CD8-positive, alpha-beta memory T cell (primary cell): ENCODE data around the gene RELCH. TPM values are rescaled to one million over a fixed set of nuclear protein-coding genes. Genes with fewer than 3 reads are reported as not detected.
A peak's percentile ranks its signal among the peaks of the same experiment; 100 is the strongest.

Experiments
- CTCF ChIA-PET: fragments of 350-600 bp; sonication (Branson Sonifier 250); formaldehyde crosslinking; loops from one replicate; lab custom pipeline; 2021; ENCODE audit warnings: antibody characterized with exemption; lab: Charles Lee
- POLR2A ChIA-PET: fragments of 350-600 bp; sonication (Branson Sonifier 250); formaldehyde crosslinking; loops from one replicate; lab custom pipeline; 2021; ENCODE audit warnings: antibody characterized with exemption; lab: Charles Lee
- DNase-seq, 5 donors: peaks; one replicate each; pipeline versions ENCODE4 v3.0.0 to v3.0.0-alpha.2; 2020 to 2022; ENCODE audit warnings: mixed read lengths in 1 of 5
- H3K27ac ChIP-seq: one replicate; pipeline ENCODE4 v1.7.0; 2013; ENCODE audit warnings: low read depth, mild to moderate bottlenecking, low read length, moderate library complexity
- H3K27me3 ChIP-seq: 2 replicates; pipeline ENCODE4 v1.7.0; 2013; ENCODE audit warnings: low read length, mild to moderate bottlenecking; ENCODE audit not compliant: insufficient read depth, poor library complexity, severe bottlenecking
- H3K36me3 ChIP-seq: 2 replicates; pipeline ENCODE4 v1.7.0; 2013; ENCODE audit warnings: mild to moderate bottlenecking, low read length, moderate library complexity; ENCODE audit not compliant: insufficient read depth
- H3K4me1 ChIP-seq: 2 replicates; pipeline ENCODE4 v1.7.0; 2013; ENCODE audit warnings: mild to moderate bottlenecking, low read length, moderate library complexity; ENCODE audit not compliant: insufficient read depth
- H3K4me3 ChIP-seq: 2 replicates; pipeline ENCODE4 v1.7.0; 2013; ENCODE audit warnings: mild to moderate bottlenecking, low read length
- H3K9me3 ChIP-seq: 2 replicates; pipeline ENCODE4 v1.7.0; 2013; ENCODE audit warnings: mild to moderate bottlenecking, low read length
- H3K27ac Mint-ChIP-seq, 8 donors: one replicate each; pipeline ENCODE4 v1.8.0; 2020 to 2021; ENCODE audit warnings: mixed read lengths in 8 of 8, mild to moderate bottlenecking in 6 of 8, inconsistent platforms in 3 of 8, moderate library complexity in 3 of 8
- H3K27me3 Mint-ChIP-seq, 2 donors: one replicate each; pipeline ENCODE4 v1.8.0; 2020 to 2021; ENCODE audit warnings: mixed read lengths in 2 of 2, mild to moderate bottlenecking in 1 of 2, moderate library complexity in 1 of 2
- H3K36me3 Mint-ChIP-seq, 3 donors: one replicate each; pipeline ENCODE4 v1.8.0; 2020 to 2021; ENCODE audit warnings: mixed read lengths in 3 of 3, inconsistent platforms in 1 of 3, mild to moderate bottlenecking in 1 of 3
- H3K4me1 Mint-ChIP-seq, 3 donors: one replicate each; pipeline ENCODE4 v1.8.0; 2020 to 2021; ENCODE audit warnings: mixed read lengths in 3 of 3, inconsistent platforms in 1 of 3, mild to moderate bottlenecking in 1 of 3
- H3K4me3 Mint-ChIP-seq, 7 donors: one replicate each; pipeline ENCODE4 v1.8.0; 2020 to 2021; ENCODE audit warnings: mixed read lengths in 7 of 7, mild to moderate bottlenecking in 6 of 7, moderate library complexity in 4 of 7, inconsistent platforms in 2 of 7
- H3K9me3 Mint-ChIP-seq, 5 donors: one replicate each; pipeline ENCODE4 v1.8.0; 2020 to 2022; ENCODE audit warnings: mixed read lengths in 5 of 5, mild to moderate bottlenecking in 3 of 5, moderate library complexity in 2 of 5, inconsistent platforms in 1 of 5
- polyA plus RNA-seq: library from polyadenylated mRNA; unstranded; fragments of 300-500 nt; fragmentation: Illumina TruSeq; gene quantifications from one replicate; pipeline ENCODE4 v1.2.3, GENCODE V29; 2021
- total RNA-seq, 2 experiments: library from RNA; stranded (reverse); gene quantifications; one replicate each; pipeline ENCODE4 v1.2.3, GENCODE V29; 2021

RELCH gene
- total and polyA plus RNA-seq, 3 experiments from 2014 or later = 7.4 to 19.6 (median 19.6) TPM

GRCh38 chr18:62258616-62259015 lies 71.6 kb downstream of the RELCH start:
- DNase-seq = no peak
- no peak overlapping the region for H3K4me3 Mint-ChIP-seq
- no peaks in the 10 kb centered on the region for H3K27me3 ChIP-seq
- H3K27ac ChIP-seq = no peak overlapping the region
- POLR2A ChIA-PET = no interaction called here
- H3K27me3 Mint-ChIP-seq = no peaks in the 10 kb centered on the region
- H3K4me3 ChIP-seq = no peak overlapping the region
- CTCF ChIA-PET = interaction anchor here (1.5 kb wide), 1 partner anchor 9 kb away, joined by 6 read pairs; no protein-coding TSS in a partner anchor
- H3K27ac Mint-ChIP-seq = no peak overlapping the region
- H3K9me3 Mint-ChIP-seq = no peaks in the 10 kb centered on the region
- no peaks in the 10 kb centered on the region for H3K4me1 ChIP-seq
- H3K36me3 ChIP-seq = peaks cover 35% of the 10 kb centered on the region
- peaks cover 14 to 81% (median 28%) of the 10 kb centered on the region in 3 donors for H3K36me3 Mint-ChIP-seq
- no peaks in the 10 kb centered on the region for H3K4me1 Mint-ChIP-seq
- no peaks in the 10 kb centered on the region for H3K9me3 ChIP-seq

GRCh38 chr18:62262061-62262460 lies 75.0 kb downstream of the RELCH start:
- H3K27ac ChIP-seq = no peak overlapping the region
- no peak overlapping the region for H3K4me3 ChIP-seq
- ChIA-PET POLR2A (no interaction called here), CTCF (interaction anchor here (1.5 kb wide), 1 partner anchor 11 kb away, joined by 3 read pairs; no protein-coding TSS in a partner anchor)
- no peak overlapping the region for H3K4me3 Mint-ChIP-seq
- no peak overlapping the region for H3K27ac Mint-ChIP-seq
- no peaks in the 10 kb centered on the region for H3K9me3 ChIP-seq
- peaks cover 0 to 4% (median 3%) of the 10 kb centered on the region in 3 donors for H3K4me1 Mint-ChIP-seq
- H3K27me3 ChIP-seq = no peaks in the 10 kb centered on the region
- H3K36me3 Mint-ChIP-seq = peaks cover 21 to 79% (median 31%) of the 10 kb centered on the region in 3 donors
- H3K4me1 ChIP-seq = no peaks in the 10 kb centered on the region
- no peaks in the 10 kb centered on the region for H3K27me3 Mint-ChIP-seq
- H3K36me3 ChIP-seq = peaks cover 39% of the 10 kb centered on the region
- no peak for DNase-seq
- no peaks in the 10 kb centered on the region for H3K9me3 Mint-ChIP-seq

- CTCF ChIA-PET = no interaction called here
- no peaks in the 10 kb centered on the region for H3K9me3 Mint-ChIP-seq
- no peak overlapping the region for H3K27ac Mint-ChIP-seq
- no peaks in the 10 kb centered on the region for H3K27me3 Mint-ChIP-seq
- H3K4me1 Mint-ChIP-seq = peaks cover 0 to 4% (median 3%) of the 10 kb centered on the region in 3 donors
- DNase-seq = no peak
- Histone ChIP-seq H3K36me3 (peaks cover 33% of the 10 kb centered on the region), H3K27me3 (no peaks in the 10 kb centered on the region), H3K4me1 (no peaks in the 10 kb centered on the region), H3K9me3 (no peaks in the 10 kb centered on the region), H3K4me3 (no peak overlapping the region), H3K27ac (no peak overlapping the region)
- peaks cover 12 to 71% (median 18%) of the 10 kb centered on the region in 3 donors for H3K36me3 Mint-ChIP-seq
- POLR2A ChIA-PET = no interaction called here
- H3K4me3 Mint-ChIP-seq = no peak overlapping the region
Observed at GRCh38 chr18:62264984-62265383, 77.9 kb downstream of the RELCH start.

- H3K27ac Mint-ChIP-seq = peak overlapping the region in 4 of 8 donors; percentile 6 to 86 (median 26)
- H3K27me3 ChIP-seq = no peaks in the 10 kb centered on the region
- no peak for DNase-seq
- H3K9me3 Mint-ChIP-seq = no peaks in the 10 kb centered on the region
- ChIA-PET POLR2A (no interaction called here), CTCF (no interaction called here)
- H3K27me3 Mint-ChIP-seq = no peaks in the 10 kb centered on the region
- H3K4me1 ChIP-seq = no peaks in the 10 kb centered on the region
- peaks cover 0 to 60% (median 14%) of the 10 kb centered on the region in 3 donors for H3K36me3 Mint-ChIP-seq
- H3K4me3 ChIP-seq = no peak overlapping the region
- peaks cover 20% of the 10 kb centered on the region for H3K36me3 ChIP-seq
- H3K9me3 ChIP-seq = no peaks in the 10 kb centered on the region
- peaks cover 5 to 9% (median 9%) of the 10 kb centered on the region in 3 donors for H3K4me1 Mint-ChIP-seq
- no peak overlapping the region for H3K4me3 Mint-ChIP-seq
- H3K27ac ChIP-seq = no peak overlapping the region
Observed at GRCh38 chr18:62277045-62277444, 90.0 kb downstream of the RELCH start.

- ChIA-PET POLR2A (no interaction called here), CTCF (no interaction called here)
- peaks cover 4 to 9% (median 8%) of the 10 kb centered on the region in 3 donors for H3K4me1 Mint-ChIP-seq
Observed at GRCh38 chr18:62279561-62279960, 92.5 kb downstream of the RELCH start.

GRCh38 chr18:62280058-62280457 lies 93.0 kb downstream of the RELCH start:
- ChIA-PET POLR2A (no interaction called here), CTCF (no interaction called here)
- Mint-ChIP-seq H3K27me3 (no peaks in the 10 kb centered on the region), H3K4me1 (peaks cover 4 to 9% (median 8%) of the 10 kb centered on the region in 3 donors), H3K27ac (no peak overlapping the region), H3K9me3 (no peaks in the 10 kb centered on the region), H3K36me3 (peaks cover 9 to 76% (median 14%) of the 10 kb centered on the region in 3 donors), H3K4me3 (no peak overlapping the region)
- peaks cover 23% of the 10 kb centered on the region for H3K36me3 ChIP-seq
- H3K27me3 ChIP-seq = no peaks in the 10 kb centered on the region
- H3K4me3 ChIP-seq = no peak overlapping the region
- no peaks in the 10 kb centered on the region for H3K4me1 ChIP-seq
- DNase-seq = no peak
- H3K27ac ChIP-seq = no peak overlapping the region
- no peaks in the 10 kb centered on the region for H3K9me3 ChIP-seq

More at GRCh38 chr18:62279561-62279960, 92.5 kb downstream of the RELCH start:
- no peak overlapping the region for H3K4me3 Mint-ChIP-seq
- no peaks in the 10 kb centered on the region for H3K27me3 Mint-ChIP-seq
- Histone ChIP-seq H3K27me3 (no peaks in the 10 kb centered on the region), H3K27ac (no peak overlapping the region), H3K9me3 (no peaks in the 10 kb centered on the region), H3K36me3 (peaks cover 23% of the 10 kb centered on the region), H3K4me1 (no peaks in the 10 kb centered on the region), H3K4me3 (no peak overlapping the region)
- peaks cover 9 to 76% (median 16%) of the 10 kb centered on the region in 3 donors for H3K36me3 Mint-ChIP-seq
- no peaks in the 10 kb centered on the region for H3K9me3 Mint-ChIP-seq
- H3K27ac Mint-ChIP-seq = peak overlapping the region in 1 of 8 donors; percentile 80
- DNase-seq = no peak

- H3K27ac ChIP-seq = no peak overlapping the region
- ChIA-PET CTCF (no interaction called here), POLR2A (no interaction called here)
- Mint-ChIP-seq H3K27me3 (no peaks in the 10 kb centered on the region), H3K4me1 (peaks cover 8 to 9% (median 8%) of the 10 kb centered on the region in 3 donors), H3K9me3 (no peaks in the 10 kb centered on the region), H3K27ac (peak overlapping the region in 1 of 8 donors; percentile 41), H3K36me3 (peaks cover 13 to 78% (median 17%) of the 10 kb centered on the region in 3 donors), H3K4me3 (no peak overlapping the region)
- no peaks in the 10 kb centered on the region for H3K27me3 ChIP-seq
- peaks cover 23% of the 10 kb centered on the region for H3K36me3 ChIP-seq
- H3K9me3 ChIP-seq = no peaks in the 10 kb centered on the region
- H3K4me1 ChIP-seq = no peaks in the 10 kb centered on the region
- H3K4me3 ChIP-seq = no peak overlapping the region
- no peak for DNase-seq
Observed at GRCh38 chr18:62280786-62281185, 93.7 kb downstream of the RELCH start.

- Mint-ChIP-seq H3K36me3 (peaks cover 13 to 78% (median 17%) of the 10 kb centered on the region in 3 donors), H3K4me1 (peaks cover 7 to 8% (median 7%) of the 10 kb centered on the region in 3 donors), H3K9me3 (no peaks in the 10 kb centered on the region), H3K27me3 (no peaks in the 10 kb centered on the region), H3K27ac (no peak overlapping the region), H3K4me3 (no peak overlapping the region)
- Histone ChIP-seq H3K27ac (no peak overlapping the region), H3K9me3 (no peaks in the 10 kb centered on the region), H3K4me3 (no peak overlapping the region), H3K36me3 (peaks cover 23% of the 10 kb centered on the region), H3K4me1 (no peaks in the 10 kb centered on the region), H3K27me3 (no peaks in the 10 kb centered on the region)
- CTCF ChIA-PET = no interaction called here
- POLR2A ChIA-PET = no interaction called here
- DNase-seq = no peak
Observed at GRCh38 chr18:62281684-62282083, 94.6 kb downstream of the RELCH start.
